ENCODE data around the gene GALNT3. TPM values are rescaled to one million over a fixed set of nuclear protein-coding genes. Genes with fewer than 3 reads are reported as not detected.

Gene GALNT3
- total RNA-seq, 1 donor from 2014 or later, result 4.2 TPM

GRCh38 chr2:165820296-165820695 lies 26.2 kb upstream of the GALNT3 start:
- H3K4me3 Mint-ChIP-seq (ENCODE audit: unreplicated experiment), result no peak overlapping the region
- no peaks in the 10 kb centered on the region for H3K27me3 Mint-ChIP-seq (ENCODE audit: low read depth)
- H3K27ac Mint-ChIP-seq (ENCODE audit: unreplicated experiment), result no peak overlapping the region
- peaks cover 6% of the 10 kb centered on the region for H3K4me1 Mint-ChIP-seq (ENCODE audit: low read depth)
- H3K9me3 Mint-ChIP-seq (ENCODE audit: low read depth), result no peaks in the 10 kb centered on the region
- no peaks in the 10 kb centered on the region for H3K36me3 Mint-ChIP-seq (ENCODE audit: low read depth)
- DNase-seq (ENCODE audit: low spot score), result no peak
- TF ChIP-seq, protein P1, sequence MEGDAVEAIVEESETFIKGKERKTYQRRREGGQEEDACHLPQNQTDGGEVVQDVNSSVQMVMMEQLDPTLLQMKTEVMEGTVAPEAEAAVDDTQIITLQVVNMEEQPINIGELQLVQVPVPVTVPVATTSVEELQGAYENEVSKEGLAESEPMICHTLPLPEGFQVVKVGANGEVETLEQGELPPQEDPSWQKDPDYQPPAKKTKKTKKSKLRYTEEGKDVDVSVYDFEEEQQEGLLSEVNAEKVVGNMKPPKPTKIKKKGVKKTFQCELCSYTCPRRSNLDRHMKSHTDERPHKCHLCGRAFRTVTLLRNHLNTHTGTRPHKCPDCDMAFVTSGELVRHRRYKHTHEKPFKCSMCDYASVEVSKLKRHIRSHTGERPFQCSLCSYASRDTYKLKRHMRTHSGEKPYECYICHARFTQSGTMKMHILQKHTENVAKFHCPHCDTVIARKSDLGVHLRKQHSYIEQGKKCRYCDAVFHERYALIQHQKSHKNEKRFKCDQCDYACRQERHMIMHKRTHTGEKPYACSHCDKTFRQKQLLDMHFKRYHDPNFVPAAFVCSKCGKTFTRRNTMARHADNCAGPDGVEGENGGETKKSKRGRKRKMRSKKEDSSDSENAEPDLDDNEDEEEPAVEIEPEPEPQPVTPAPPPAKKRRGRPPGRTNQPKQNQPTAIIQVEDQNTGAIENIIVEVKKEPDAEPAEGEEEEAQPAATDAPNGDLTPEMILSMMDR (IDR thresholded peaks at IDR 0.05), result no peak

- H3K27me3 Mint-ChIP-seq (ENCODE audit: low read depth), result no peaks in the 10 kb centered on the region
- H3K4me1 Mint-ChIP-seq (ENCODE audit: low read depth), result no peaks in the 10 kb centered on the region
- no peaks in the 10 kb centered on the region for H3K9me3 Mint-ChIP-seq (ENCODE audit: low read depth)
- H3K4me3 Mint-ChIP-seq (ENCODE audit: unreplicated experiment), result no peak overlapping the region
- no peak for DNase-seq (ENCODE audit: low spot score)
- no peaks in the 10 kb centered on the region for H3K36me3 Mint-ChIP-seq (ENCODE audit: low read depth)
- H3K27ac Mint-ChIP-seq (ENCODE audit: unreplicated experiment), result no peak overlapping the region
- TF ChIP-seq, protein P1 (IDR thresholded peaks at IDR 0.05), result no peak
These were observed 24.9 kb upstream of the GALNT3 start for GRCh38 chr2:165818920-165819319.

DNA sequence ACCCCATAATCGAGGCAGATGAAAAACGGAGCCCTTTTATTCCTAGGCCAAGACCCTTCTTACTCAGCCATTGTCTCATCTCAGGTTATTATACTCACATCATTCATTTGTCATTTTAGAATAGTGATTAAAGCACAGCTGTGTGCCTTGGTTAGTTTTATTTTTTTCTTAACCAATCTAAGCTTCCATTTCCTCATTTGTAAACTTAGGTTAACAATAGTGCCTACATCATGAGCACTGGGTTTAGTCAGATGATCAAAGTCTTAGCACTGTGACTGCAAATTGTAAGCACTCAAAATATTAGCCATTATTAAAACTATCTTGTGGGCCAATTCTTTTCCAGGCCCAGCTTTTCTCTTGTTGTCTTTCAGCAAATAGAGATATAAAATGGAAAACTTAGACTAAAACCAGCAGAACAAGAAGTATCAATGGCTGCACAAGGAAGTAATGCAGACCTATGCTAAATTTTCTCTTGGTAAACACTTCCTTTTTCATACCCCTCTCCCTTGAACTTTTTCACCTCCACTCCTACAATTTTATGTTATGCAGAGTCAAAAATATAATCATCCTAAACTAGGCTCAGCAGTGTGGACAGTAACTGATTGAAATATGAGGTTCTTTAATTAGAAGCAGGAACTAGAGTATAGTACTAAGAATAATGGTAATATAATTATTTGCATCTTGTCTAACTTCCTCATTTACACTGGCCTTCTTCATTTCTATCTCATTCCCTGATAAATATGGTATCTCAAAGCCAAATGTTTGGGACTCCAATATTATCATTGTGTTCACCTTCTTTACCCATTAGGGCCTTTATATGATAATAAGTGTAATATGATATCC lies 21.5 kb upstream of the GALNT3 start:
- no peak overlapping the region for H3K4me3 Mint-ChIP-seq (ENCODE audit: unreplicated experiment)
- TF ChIP-seq, protein P1 (IDR thresholded peaks at IDR 0.05), result no peak
- no peak overlapping the region for H3K27ac Mint-ChIP-seq (ENCODE audit: unreplicated experiment)
- no peaks in the 10 kb centered on the region for H3K27me3 Mint-ChIP-seq (ENCODE audit: low read depth)
- H3K36me3 Mint-ChIP-seq (ENCODE audit: low read depth), result no peaks in the 10 kb centered on the region
- H3K4me1 Mint-ChIP-seq (ENCODE audit: low read depth), result no peaks in the 10 kb centered on the region
- H3K9me3 Mint-ChIP-seq (ENCODE audit: low read depth), result no peaks in the 10 kb centered on the region
- DNase-seq (ENCODE audit: low spot score), result no peak

- H3K27ac Mint-ChIP-seq (ENCODE audit: unreplicated experiment), result no peak overlapping the region
- H3K27me3 Mint-ChIP-seq (ENCODE audit: low read depth), result no peaks in the 10 kb centered on the region
- no peak for DNase-seq (ENCODE audit: low spot score)
- H3K4me1 Mint-ChIP-seq (ENCODE audit: low read depth), result no peaks in the 10 kb centered on the region
- H3K9me3 Mint-ChIP-seq (ENCODE audit: low read depth), result no peaks in the 10 kb centered on the region
- no peak overlapping the region for H3K4me3 Mint-ChIP-seq (ENCODE audit: unreplicated experiment)
- no peaks in the 10 kb centered on the region for H3K36me3 Mint-ChIP-seq (ENCODE audit: low read depth)
- TF ChIP-seq, protein P1 (IDR thresholded peaks at IDR 0.05), result no peak
These were observed 20.4 kb upstream of the GALNT3 start for GRCh38 chr2:165814473-165814872.

- DNase-seq (ENCODE audit: low spot score), result no peak
- Mint-ChIP-seq H3K9me3 (ENCODE audit: low read depth) (no peaks in the 10 kb centered on the region), H3K27ac (ENCODE audit: unreplicated experiment) (no peak overlapping the region), H3K36me3 (ENCODE audit: low read depth) (no peaks in the 10 kb centered on the region), H3K4me1 (ENCODE audit: low read depth) (no peaks in the 10 kb centered on the region), H3K27me3 (ENCODE audit: low read depth) (no peaks in the 10 kb centered on the region), H3K4me3 (ENCODE audit: unreplicated experiment) (no peak overlapping the region)
- TF ChIP-seq, protein P1 (IDR thresholded peaks at IDR 0.05), result no peak
These were observed 17.7 kb upstream of the GALNT3 start for GRCh38 chr2:165811592-165812370.

Data from chondrocyte (in vitro differentiated cells).